Thyroid gland (tissue), 4 donors: ENCODE measurements around the gene RITA1.

ENCODE experiments used
- CTCF ChIP-seq, 6 experiments: fragments of 200-600 bp in 3 of 6; fragments of 450-650 bp in 3 of 6; sonication (generic) in 3 of 6; IDR thresholded peaks; one replicate each; pipeline ENCODE4 v1.5.1; 2016 to 2019; ENCODE audit warnings: antibody characterized with exemption in 6 of 6, mild to moderate bottlenecking in 2 of 6, inconsistent platforms in 1 of 6, moderate library complexity in 1 of 6
- POLR2A ChIP-seq, 2 donors: fragments of 450-650 bp; IDR thresholded peaks; one replicate each; pipeline ENCODE4 v1.6.1; 2017; ENCODE audit warnings: antibody characterized with exemption in 2 of 2, mild to moderate bottlenecking in 2 of 2, moderate library complexity in 1 of 2

DNA sequence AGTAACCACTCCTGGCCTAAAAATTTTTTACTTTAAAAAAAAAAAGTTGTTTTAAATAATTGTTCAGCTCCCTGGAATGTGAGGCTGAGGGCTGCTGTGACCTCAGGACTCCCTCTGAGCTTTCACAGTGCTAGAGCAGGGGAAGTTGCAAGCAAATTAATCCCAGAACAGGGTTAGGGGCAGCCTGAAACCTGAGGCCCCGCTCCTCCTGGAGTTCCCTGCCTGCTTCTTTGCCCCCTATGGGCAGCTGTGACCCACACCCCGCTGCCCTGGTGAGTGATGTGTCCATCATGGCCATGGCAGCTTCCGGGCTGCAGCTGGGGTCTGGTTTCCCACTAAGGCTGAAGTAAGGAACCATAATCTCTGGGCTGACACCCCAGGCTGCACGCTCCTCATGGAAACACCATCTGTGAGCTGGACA lies 9.5 kb downstream of the RITA1 start:
- TF ChIP-seq CTCF (IDR thresholded peaks at IDR 0.05) (no peak), POLR2A (IDR thresholded peaks at IDR 0.05) (no peak)
